GM12875 (cell line): ENCODE measurements around the gene RARA.

Experiments
- H3K4me3 ChIP-seq: one replicate; pipeline ENCODE4 v1.5.1; 2011; ENCODE audit warnings: low read depth, low read length, control low read depth
- CTCF ChIP-seq: IDR thresholded peaks from 2 replicates; pipeline ENCODE4 v1.5.1; 2011; ENCODE audit warnings: low read depth, mild to moderate bottlenecking, control low read depth, inconsistent platforms, low read length, moderate library complexity, borderline replicate concordance; ENCODE audit not compliant: insufficient read depth

RARA gene

GRCh38 chr17:40320756-40321523, 12.0 kb downstream of the RARA start:
- TF ChIP-seq CTCF = no peak
- H3K4me3 ChIP-seq = peak overlapping the region; percentile 67

- no peak for TF ChIP-seq CTCF
- peak overlapping the region; percentile 67 for H3K4me3 ChIP-seq
These were observed 12.5 kb downstream of the RARA start for GRCh38 chr17:40321524-40321929.

- peak overlapping the region; percentile 67 for H3K4me3 ChIP-seq
- no peak for TF ChIP-seq CTCF
These were observed 13.0 kb downstream of the RARA start for GRCh38 chr17:40321961-40322357.

- TF ChIP-seq CTCF = no peak
- H3K4me3 ChIP-seq = peak overlapping the region; percentile 67
These were observed 13.7 kb downstream of the RARA start for GRCh38 chr17:40322358-40323315.

GRCh38 chr17:40323391-40324381, 14.7 kb downstream of the RARA start:
- no peak for TF ChIP-seq CTCF
- H3K4me3 ChIP-seq = peak overlapping the region; percentile 67

- TF ChIP-seq CTCF = no peak
- peak overlapping the region; percentile 35 for H3K4me3 ChIP-seq
These were observed 16.4 kb downstream of the RARA start for GRCh38 chr17:40325156-40326013.
